HFFc6 (cell line): Measurements from ENCODE around the gene CAPN14. TPM values are rescaled to one million over a fixed set of nuclear protein-coding genes. Genes with fewer than 3 reads are reported as not detected.

Experiments
- DNase-seq: peaks from one replicate; pipeline ENCODE4 v3.0.0-alpha.2; 2018
- H3K27ac Mint-ChIP-seq: 2 replicates; pipeline ENCODE4 v1.8.0; 2020; ENCODE audit warnings: mild to moderate bottlenecking, mixed read lengths
- H3K27me3 Mint-ChIP-seq: 2 replicates; pipeline ENCODE4 v1.8.0; 2021; ENCODE audit warnings: mild to moderate bottlenecking, moderate library complexity, mixed read lengths; ENCODE audit not compliant: insufficient read depth
- H3K36me3 Mint-ChIP-seq: 2 replicates; pipeline ENCODE4 v1.8.0; 2021; ENCODE audit warnings: low read depth, mixed read lengths
- H3K4me1 Mint-ChIP-seq: 2 replicates; pipeline ENCODE4 v1.8.0; 2020; ENCODE audit warnings: low read depth, mixed read lengths
- H3K4me3 Mint-ChIP-seq: 2 replicates; pipeline ENCODE4 v1.8.0; 2020; ENCODE audit warnings: mild to moderate bottlenecking, moderate library complexity, mixed read lengths
- H3K9me3 Mint-ChIP-seq: 2 replicates; pipeline ENCODE4 v1.8.0; 2020; ENCODE audit warnings: mild to moderate bottlenecking, mixed read lengths
- CTCF ChIP-seq: fragments of 200-600 bp; sonication (generic); IDR thresholded peaks from 2 replicates; pipeline ENCODE4 v1.5.0; 2021; ENCODE audit warnings: antibody characterized with exemption, mild to moderate bottlenecking
- total RNA-seq, 6 experiments: library from RNA; stranded (reverse); fragmentation: NEBNext Ultra II Directional; extraction: Animal tissue kit (Norgen Biotek cat#: 25700); gene quantifications; 2 replicates in 1 of 6; 3 replicates in 5 of 6; pipeline ENCODE4 v1.2.3, GENCODE V29; 2021

Gene CAPN14
- total RNA-seq, 6 experiments from 2014 or later, result 0.06 to 0.14 (median 0.07) TPM

DNA sequence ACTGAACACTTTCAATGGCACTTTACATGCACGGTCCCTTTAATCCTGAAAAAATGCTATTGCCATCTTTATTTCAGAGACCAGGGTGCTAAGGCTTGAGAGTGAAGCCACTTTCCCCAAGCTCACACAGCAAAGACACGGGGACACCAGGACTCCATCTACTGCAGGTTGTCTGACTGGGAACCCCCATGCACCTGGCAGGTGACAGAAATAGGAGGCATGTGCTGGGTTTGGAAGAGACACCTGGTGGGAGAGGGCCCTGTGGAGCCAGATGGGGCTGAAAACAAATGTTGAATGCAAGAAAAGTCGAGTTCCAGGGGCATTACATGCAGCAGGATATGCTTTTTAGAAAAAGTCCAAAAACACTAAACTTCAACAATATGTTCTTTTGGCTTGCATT, 11.4 kb upstream of the CAPN14 start:
- no peak for DNase-seq
- TF ChIP-seq CTCF, result no peak
- Mint-ChIP-seq H3K4me1 (peaks cover 16% of the 10 kb centered on the region), H3K36me3 (no peaks in the 10 kb centered on the region), H3K4me3 (no peak overlapping the region), H3K27me3 (peaks cover 14% of the 10 kb centered on the region), H3K9me3 (no peaks in the 10 kb centered on the region), H3K27ac (no peak overlapping the region)

DNA sequence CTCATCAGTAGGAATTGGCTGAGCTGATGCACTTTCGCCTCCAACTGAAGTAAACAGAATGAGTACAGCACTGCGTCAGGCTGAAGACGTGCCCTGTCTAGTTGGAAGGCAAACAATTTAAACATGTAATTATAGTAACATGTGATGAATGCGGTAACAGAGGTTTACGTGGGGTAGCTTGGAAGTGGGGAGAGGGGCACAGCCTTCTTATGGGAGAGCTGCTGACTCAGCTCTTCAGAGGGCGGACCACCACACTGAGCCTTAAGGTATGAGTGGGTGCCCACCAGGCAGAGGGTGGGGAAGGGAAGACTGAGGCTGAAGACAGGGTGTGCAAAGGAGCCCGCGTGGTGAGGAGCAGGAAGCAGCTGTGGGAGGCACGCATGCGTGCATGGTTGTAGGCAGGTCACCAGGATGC, 10.4 kb upstream of the CAPN14 start:
- Mint-ChIP-seq H3K27me3 (peaks cover 21% of the 10 kb centered on the region), H3K27ac (no peak overlapping the region), H3K36me3 (no peaks in the 10 kb centered on the region), H3K4me1 (peaks cover 7% of the 10 kb centered on the region; the same call in 1 of the 2 replicates), H3K9me3 (no peaks in the 10 kb centered on the region), H3K4me3 (no peak overlapping the region)
- no peak for DNase-seq
- TF ChIP-seq CTCF, result no peak

DNA sequence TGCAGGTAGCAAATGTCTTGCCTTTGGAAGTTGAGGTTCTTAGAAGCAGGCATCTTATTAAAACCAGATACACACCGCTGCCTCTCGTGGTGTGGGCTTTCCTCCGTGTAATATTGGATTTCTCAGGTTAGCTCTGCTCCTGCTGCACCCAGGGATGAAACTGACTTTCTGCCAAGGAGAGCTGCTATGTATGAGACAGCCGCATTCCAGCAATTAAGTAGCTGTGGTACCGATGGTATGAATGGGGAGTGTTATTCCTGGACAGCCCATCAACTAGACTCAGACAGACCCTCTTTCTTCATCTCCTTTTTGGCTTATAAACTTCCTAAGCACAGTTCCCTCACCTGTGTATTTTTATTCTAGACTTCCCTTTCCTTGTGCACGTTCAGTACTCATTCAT, 9.8 kb upstream of the CAPN14 start:
- no peak overlapping the region for H3K4me3 Mint-ChIP-seq
- peaks cover 7% of the 10 kb centered on the region; the same call in 1 of the 2 replicates for H3K4me1 Mint-ChIP-seq
- peaks cover 27% of the 10 kb centered on the region for H3K27me3 Mint-ChIP-seq
- no peaks in the 10 kb centered on the region for H3K9me3 Mint-ChIP-seq
- H3K27ac Mint-ChIP-seq, result no peak overlapping the region
- no peak for TF ChIP-seq CTCF
- DNase-seq, result no peak
- no peaks in the 10 kb centered on the region for H3K36me3 Mint-ChIP-seq

DNA sequence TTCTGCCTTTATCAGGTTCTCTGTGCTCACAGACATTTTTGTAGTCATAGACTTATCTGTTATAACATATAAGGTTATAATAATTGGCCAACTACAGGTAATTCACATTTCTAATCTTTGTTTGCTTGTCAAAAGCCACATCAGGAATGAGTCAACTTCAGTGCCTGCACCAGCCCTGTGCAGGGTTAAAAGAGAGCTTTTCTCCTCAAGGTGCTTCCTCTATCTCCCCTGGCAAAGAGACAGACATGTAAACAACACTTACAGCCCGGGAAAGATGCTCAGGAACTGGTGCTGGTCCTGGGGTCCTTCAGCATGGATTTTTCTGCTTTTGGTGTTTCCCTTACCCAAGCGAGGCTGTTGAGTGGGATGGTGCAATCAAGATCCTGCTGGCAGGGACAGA, 9.0 kb upstream of the CAPN14 start:
- H3K27me3 Mint-ChIP-seq, result peaks cover 33% of the 10 kb centered on the region
- no peaks in the 10 kb centered on the region for H3K36me3 Mint-ChIP-seq
- H3K4me3 Mint-ChIP-seq, result no peak overlapping the region
- H3K4me1 Mint-ChIP-seq, result peaks cover 7% of the 10 kb centered on the region; the same call in 1 of the 2 replicates
- H3K27ac Mint-ChIP-seq, result no peak overlapping the region
- DNase-seq, result no peak
- TF ChIP-seq CTCF, result no peak
- H3K9me3 Mint-ChIP-seq, result no peaks in the 10 kb centered on the region

- H3K4me1 Mint-ChIP-seq, result peaks cover 7% of the 10 kb centered on the region; the same call in 1 of the 2 replicates
- no peaks in the 10 kb centered on the region for H3K9me3 Mint-ChIP-seq
- no peaks in the 10 kb centered on the region for H3K36me3 Mint-ChIP-seq
- no peak for DNase-seq
- H3K27me3 Mint-ChIP-seq, result peaks cover 40% of the 10 kb centered on the region
- TF ChIP-seq CTCF, result no peak
- no peak overlapping the region for H3K27ac Mint-ChIP-seq
- H3K4me3 Mint-ChIP-seq, result no peak overlapping the region
Measured at GRCh38 chr2:31223749-31224148, 6.4 kb upstream of the CAPN14 start.

- Mint-ChIP-seq H3K9me3 (no peaks in the 10 kb centered on the region), H3K27me3 (peaks cover 37% of the 10 kb centered on the region), H3K27ac (no peak overlapping the region), H3K36me3 (no peaks in the 10 kb centered on the region), H3K4me1 (peaks cover 7% of the 10 kb centered on the region; the same call in 1 of the 2 replicates), H3K4me3 (no peak overlapping the region)
- DNase-seq, result no peak
- TF ChIP-seq CTCF, result no peak
Measured at GRCh38 chr2:31223026-31223425, 5.7 kb upstream of the CAPN14 start.
